Cardiac fibroblast (primary cell): ENCODE data around the gene PCK2.

Experiments used
- DNase-seq, 2 donors: peaks; one replicate each; pipeline versions ENCODE4 v3.0.0 to v3.0.0-alpha.2; 2010; ENCODE audit warnings: low read depth in 2 of 2
- H3K4me3 ChIP-seq, 2 donors: replicated peaks in 1 of 2; 1 replicate in 1 of 2; 2 replicates in 1 of 2; pipeline ENCODE4 v1.5.1; 2011; ENCODE audit warnings: low read depth in 2 of 2, low read length in 2 of 2, mild to moderate bottlenecking in 2 of 2, moderate library complexity in 1 of 2
- TF ChIP-seq, protein P1 (sequence below): IDR thresholded peaks from one replicate; pipeline ENCODE4 v1.5.1; 2011; ENCODE audit warnings: low read depth, mild to moderate bottlenecking, low read length, inconsistent platforms

The PCK2 gene

DNA sequence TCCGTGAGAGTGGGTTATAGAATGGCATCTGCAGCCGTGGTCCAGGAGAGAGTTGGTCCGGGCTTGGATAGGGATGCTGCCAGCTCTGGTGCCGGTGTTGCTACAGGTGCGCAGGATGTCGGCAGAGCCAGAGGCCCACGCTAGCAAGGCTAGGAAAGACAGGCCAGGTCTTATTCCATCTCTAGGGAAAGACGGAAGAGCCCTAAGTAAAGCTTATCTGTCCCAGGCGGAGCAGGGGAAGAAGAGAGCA lies 41.4 kb downstream of the PCK2 start:
- DNase-seq, result no peak
- H3K4me3 ChIP-seq, result peak overlapping the region; percentile 76 to 89
- TF ChIP-seq, protein P1, sequence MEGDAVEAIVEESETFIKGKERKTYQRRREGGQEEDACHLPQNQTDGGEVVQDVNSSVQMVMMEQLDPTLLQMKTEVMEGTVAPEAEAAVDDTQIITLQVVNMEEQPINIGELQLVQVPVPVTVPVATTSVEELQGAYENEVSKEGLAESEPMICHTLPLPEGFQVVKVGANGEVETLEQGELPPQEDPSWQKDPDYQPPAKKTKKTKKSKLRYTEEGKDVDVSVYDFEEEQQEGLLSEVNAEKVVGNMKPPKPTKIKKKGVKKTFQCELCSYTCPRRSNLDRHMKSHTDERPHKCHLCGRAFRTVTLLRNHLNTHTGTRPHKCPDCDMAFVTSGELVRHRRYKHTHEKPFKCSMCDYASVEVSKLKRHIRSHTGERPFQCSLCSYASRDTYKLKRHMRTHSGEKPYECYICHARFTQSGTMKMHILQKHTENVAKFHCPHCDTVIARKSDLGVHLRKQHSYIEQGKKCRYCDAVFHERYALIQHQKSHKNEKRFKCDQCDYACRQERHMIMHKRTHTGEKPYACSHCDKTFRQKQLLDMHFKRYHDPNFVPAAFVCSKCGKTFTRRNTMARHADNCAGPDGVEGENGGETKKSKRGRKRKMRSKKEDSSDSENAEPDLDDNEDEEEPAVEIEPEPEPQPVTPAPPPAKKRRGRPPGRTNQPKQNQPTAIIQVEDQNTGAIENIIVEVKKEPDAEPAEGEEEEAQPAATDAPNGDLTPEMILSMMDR, result no peak

- H3K4me3 ChIP-seq, result peak within 1 kb of the TSS; percentile 76 to 89
- TF ChIP-seq, protein P1, result no peak
- DNase-seq, result peak; percentile 84 to 89
These were observed 41.9 kb downstream of the PCK2 start, which contains the start of gene PSME1 for GRCh38 chr14:24135834-24136683. TSS of gene PSME1 (plus strand) at chr14:24136194. CDS start at chr14:24136263, 69 bp downstream.

- TF ChIP-seq, protein P1, result no peak
- no peak for DNase-seq
- H3K4me3 ChIP-seq, result peak overlapping the region; percentile 76 to 89
These were observed 42.8 kb downstream of the PCK2 start for GRCh38 chr14:24136684-24137528.

- no peak overlapping the region for H3K4me3 ChIP-seq
- no peak for DNase-seq
- TF ChIP-seq, protein P1, result no peak
These were observed 43.7 kb downstream of the PCK2 start for GRCh38 chr14:24137529-24138395.

DNA sequence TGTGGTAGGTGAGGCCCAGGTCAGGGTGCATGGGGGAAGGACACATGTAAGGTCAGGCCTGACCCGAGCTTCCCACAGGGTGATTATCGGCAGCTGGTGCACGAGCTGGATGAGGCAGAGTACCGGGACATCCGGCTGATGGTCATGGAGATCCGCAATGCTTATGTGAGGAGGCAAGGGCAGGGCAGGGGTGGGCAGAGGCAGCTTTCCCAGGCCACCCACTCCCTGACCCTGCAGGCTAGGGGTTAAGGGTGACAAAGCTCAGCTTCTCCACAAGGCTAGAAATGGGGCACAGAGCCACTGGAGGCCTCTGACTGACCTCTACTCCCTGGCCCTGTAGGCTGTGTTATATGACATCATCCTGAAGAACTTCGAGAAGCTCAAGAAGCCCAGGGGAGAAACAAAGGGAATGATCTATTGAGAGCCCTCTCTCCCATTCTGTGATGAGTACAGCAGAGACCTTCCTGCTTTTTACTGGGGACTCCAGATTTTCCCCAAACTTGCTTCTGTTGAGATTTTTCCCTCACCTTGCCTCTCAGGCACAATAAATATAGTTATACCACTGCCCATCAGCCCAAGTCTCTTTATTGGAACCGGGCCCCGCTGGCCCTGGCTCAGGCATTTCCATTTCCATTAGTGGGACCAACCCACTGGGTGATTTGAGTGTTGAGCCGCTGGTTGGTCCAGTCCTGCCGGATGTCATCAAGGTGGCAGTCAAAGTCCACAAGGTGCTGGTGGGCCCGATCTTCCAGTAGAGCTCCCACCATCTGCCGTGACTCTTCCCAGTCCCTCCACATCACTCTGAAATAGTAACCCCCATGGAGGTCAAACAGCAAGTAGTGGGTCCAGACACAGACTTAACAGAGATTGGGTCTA lies 44.5 kb downstream of the PCK2 start:
- H3K4me3 ChIP-seq, result no peak overlapping the region
- TF ChIP-seq, protein P1, result no peak
- DNase-seq, result no peak
